ENCODE results near the gene NTRK3.

NTRK3 gene

DNA sequence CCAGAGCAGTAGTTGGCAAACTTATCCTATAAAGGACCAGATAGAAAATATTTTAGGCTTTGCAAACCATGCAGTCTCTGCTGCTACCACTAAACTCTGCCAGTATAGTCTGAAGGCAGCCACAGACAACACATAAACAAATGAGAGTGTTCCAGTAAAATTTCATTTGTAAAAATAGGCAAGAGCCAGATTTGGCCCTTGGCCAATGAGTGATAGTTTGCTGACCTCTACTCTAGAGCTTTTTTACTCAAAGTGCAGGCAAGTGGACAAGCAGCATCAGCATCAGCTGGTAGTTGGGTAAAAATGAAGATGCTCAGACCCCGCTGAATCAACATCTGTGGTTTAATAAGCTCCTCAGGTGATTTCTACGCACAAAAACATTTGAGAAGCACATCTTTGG lies 269.8 kb downstream of the NTRK3 start:
- TF ChIP-seq, protein P1, sequence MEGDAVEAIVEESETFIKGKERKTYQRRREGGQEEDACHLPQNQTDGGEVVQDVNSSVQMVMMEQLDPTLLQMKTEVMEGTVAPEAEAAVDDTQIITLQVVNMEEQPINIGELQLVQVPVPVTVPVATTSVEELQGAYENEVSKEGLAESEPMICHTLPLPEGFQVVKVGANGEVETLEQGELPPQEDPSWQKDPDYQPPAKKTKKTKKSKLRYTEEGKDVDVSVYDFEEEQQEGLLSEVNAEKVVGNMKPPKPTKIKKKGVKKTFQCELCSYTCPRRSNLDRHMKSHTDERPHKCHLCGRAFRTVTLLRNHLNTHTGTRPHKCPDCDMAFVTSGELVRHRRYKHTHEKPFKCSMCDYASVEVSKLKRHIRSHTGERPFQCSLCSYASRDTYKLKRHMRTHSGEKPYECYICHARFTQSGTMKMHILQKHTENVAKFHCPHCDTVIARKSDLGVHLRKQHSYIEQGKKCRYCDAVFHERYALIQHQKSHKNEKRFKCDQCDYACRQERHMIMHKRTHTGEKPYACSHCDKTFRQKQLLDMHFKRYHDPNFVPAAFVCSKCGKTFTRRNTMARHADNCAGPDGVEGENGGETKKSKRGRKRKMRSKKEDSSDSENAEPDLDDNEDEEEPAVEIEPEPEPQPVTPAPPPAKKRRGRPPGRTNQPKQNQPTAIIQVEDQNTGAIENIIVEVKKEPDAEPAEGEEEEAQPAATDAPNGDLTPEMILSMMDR (conservative IDR thresholded peaks at IDR 0.05; ENCODE audit: control insufficient read depth, insufficient read depth, low read depth, low read length), result no peak
- no peak overlapping the region for H3K4me3 ChIP-seq (ENCODE audit: control insufficient read depth, low read depth, low read length)
- no peak for DNase-seq (ENCODE audit: low read depth)

DNA sequence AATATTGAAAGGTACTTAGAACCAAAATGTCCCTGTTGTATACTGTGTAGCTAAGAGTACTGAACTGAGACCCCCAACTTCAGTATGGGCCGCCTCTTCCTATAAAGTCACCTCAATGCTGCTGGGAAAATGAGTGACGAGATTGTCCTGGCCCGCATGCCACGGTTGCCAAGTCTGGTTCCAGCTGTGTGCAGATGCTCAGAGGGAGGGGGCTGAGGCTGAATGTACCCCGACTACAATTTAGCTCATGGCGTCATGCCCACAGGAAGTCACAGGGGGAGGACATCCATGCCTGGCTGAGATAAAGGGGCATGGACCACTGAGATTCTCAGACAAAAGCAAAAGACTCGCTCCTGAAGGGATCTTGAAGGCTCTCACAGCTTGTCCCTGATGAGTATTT lies 271.1 kb downstream of the NTRK3 start:
- H3K4me3 ChIP-seq (ENCODE audit: control insufficient read depth, low read depth, low read length), result no peak overlapping the region
- DNase-seq (ENCODE audit: low read depth), result no peak
- TF ChIP-seq, protein P1 (conservative IDR thresholded peaks at IDR 0.05; ENCODE audit: control insufficient read depth, insufficient read depth, low read depth, low read length), result no peak

DNA sequence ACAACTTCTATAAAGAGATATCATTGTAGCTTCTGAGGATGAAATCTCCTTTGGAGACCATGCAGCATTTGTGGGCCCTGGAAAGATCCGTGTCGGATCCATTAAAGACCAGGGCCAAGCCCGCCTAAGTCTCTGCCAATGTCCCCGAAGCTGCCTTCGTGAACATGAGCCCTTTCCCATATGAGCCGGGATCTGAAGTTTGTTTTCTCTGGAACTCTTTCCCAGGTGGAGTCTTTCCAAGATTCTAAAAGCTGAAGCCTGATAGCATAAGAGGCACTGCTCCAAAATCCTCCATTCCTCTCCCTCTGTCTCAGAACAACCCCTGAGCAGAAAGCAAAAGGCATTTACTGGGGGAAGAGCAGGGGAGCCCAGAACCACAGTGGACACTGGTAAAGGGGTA lies 274.6 kb downstream of the NTRK3 start:
- TF ChIP-seq, protein P1 (conservative IDR thresholded peaks at IDR 0.05; ENCODE audit: control insufficient read depth, insufficient read depth, low read depth, low read length), result no peak
- H3K4me3 ChIP-seq (ENCODE audit: control insufficient read depth, low read depth, low read length), result no peak overlapping the region
- DNase-seq (ENCODE audit: low read depth), result no peak

DNA sequence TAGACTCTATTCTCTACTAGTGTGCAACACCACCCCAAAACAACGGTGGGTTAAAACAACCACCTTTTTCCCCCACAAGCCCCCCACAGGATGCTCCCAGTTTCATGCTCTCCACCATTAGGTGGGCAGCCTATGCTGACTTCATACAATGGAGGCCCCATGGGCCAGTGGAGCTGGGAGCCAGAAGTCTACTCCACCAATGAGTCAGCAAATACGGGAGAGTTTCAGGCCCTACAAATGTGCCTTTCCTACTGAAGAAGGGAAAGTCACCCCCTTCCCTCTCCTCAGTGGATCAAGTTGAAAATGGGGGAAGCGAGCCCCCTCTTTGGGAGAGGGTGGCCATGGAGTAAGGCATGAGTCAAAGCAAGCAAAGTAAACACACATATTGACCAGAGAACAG lies 278.6 kb downstream of the NTRK3 start:
- H3K4me3 ChIP-seq (ENCODE audit: control insufficient read depth, low read depth, low read length), result no peak overlapping the region
- no peak for DNase-seq (ENCODE audit: low read depth)
- TF ChIP-seq, protein P1 (conservative IDR thresholded peaks at IDR 0.05; ENCODE audit: control insufficient read depth, insufficient read depth, low read depth, low read length), result no peak

DNA sequence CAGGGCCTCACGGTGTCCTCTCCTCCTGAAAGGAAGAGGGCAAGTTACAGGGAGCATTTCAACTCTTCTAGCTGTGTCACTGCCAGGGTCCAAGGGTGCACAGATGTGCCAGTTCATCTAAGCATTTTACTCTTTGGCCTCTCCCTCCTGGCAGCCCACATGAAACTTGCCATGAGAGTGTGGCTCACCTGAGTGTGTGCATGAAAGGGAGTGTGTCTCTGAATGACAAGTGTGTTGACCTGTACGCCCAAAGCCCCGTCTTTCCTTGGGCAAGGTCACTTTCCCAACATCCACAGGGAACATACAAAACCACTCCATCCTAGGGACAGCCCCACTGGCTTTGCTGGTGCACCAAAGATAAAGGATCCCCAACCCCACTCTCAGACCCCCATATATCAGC lies 280.0 kb downstream of the NTRK3 start:
- no peak for DNase-seq (ENCODE audit: low read depth)
- TF ChIP-seq, protein P1 (conservative IDR thresholded peaks at IDR 0.05; ENCODE audit: control insufficient read depth, insufficient read depth, low read depth, low read length), result no peak
- no peak overlapping the region for H3K4me3 ChIP-seq (ENCODE audit: control insufficient read depth, low read depth, low read length)

DNA sequence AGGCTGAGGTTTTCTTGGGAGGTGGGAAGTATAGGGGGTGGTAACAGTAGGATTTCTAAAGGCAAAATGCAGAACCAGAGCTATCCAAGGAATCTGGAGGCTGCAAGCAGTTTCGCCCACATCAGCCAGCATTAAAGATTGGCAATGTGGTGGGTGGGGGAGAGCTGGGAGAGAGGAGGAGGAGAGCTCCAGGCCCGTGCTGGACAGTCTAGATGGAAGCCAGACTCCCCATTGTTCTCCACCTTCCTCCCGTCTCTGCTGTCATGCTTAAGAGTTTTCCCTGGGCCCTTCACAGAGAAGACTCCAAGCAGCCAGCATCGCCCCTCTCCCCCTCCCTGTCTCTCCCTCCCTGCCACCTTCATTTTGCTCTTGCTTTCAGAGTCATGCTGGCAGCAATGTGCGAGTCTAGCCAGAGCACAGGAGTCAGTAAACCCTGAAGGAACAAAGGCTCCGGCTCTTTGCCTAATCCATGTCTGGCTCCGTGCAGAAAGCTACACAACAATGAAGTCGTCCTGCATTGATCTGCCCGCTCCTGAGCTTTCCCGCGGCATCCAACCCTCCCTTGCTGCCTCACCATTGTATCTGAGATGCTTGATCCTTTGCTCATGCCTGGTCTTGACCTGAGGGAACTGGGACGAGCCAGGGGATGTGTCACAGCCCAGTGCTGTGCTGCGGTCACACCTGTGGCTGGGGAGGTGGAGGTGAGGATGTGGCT lies 282.9 kb downstream of the NTRK3 start:
- no peak overlapping the region for H3K4me3 ChIP-seq (ENCODE audit: control insufficient read depth, low read depth, low read length)
- no peak for DNase-seq (ENCODE audit: low read depth)
- TF ChIP-seq, protein P1 (conservative IDR thresholded peaks at IDR 0.05; ENCODE audit: control insufficient read depth, insufficient read depth, low read depth, low read length), result no peak

DNA sequence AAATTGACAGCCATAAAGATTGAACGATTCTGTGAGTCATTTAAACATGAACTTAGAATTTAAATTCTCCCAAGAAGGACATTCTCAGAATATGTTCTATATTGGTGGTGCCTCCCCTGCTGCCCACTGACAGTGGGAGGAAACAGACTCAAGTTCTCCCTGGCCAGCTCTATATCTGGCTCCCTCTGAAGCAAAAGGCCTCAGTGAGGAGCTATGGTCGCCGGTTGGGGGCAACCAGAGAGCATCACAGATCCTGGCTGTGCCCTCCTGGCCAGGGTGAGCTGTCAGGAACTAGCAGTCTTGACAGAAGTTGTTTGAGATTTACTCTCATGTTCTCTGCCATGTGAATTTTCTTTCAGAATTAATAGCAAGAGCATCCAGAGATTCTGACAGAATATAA lies 285.5 kb downstream of the NTRK3 start:
- H3K4me3 ChIP-seq (ENCODE audit: control insufficient read depth, low read depth, low read length), result no peak overlapping the region
- TF ChIP-seq, protein P1 (conservative IDR thresholded peaks at IDR 0.05; ENCODE audit: control insufficient read depth, insufficient read depth, low read depth, low read length), result no peak
- no peak for DNase-seq (ENCODE audit: low read depth)

All from fibroblast of mammary gland (primary cell).